ENCODE measurements around the gene CYTL1.
A peak's percentile ranks its signal among the peaks of the same experiment; 100 is the strongest.

The CYTL1 gene

GRCh38 chr4:4995103-4995907, 24.0 kb downstream of the CYTL1 start:
- in situ Hi-C loops (cut with HindIII; ENCODE audit: low sequenced_read_pairs): no loop called here
- H3K4me3 ChIP-seq (ENCODE audit: low read depth, low read length): no peak overlapping the region
- no peak for DNase-seq (ENCODE audit: low read depth)
- TF ChIP-seq CTCF (IDR thresholded peaks at IDR 0.05; ENCODE audit: low read depth, low read length, missing control alignments): peak; percentile 96

- no peak for DNase-seq (ENCODE audit: low read depth)
- no peak overlapping the region for H3K4me3 ChIP-seq (ENCODE audit: low read depth, low read length)
- in situ Hi-C loops (cut with HindIII; ENCODE audit: low sequenced_read_pairs): no loop called here
- no peak for TF ChIP-seq CTCF (IDR thresholded peaks at IDR 0.05; ENCODE audit: low read depth, low read length, missing control alignments)
These were observed 24.8 kb downstream of the CYTL1 start for GRCh38 chr4:4994312-4995097.

GRCh38 chr4:4992833-4993232, 26.4 kb downstream of the CYTL1 start:
- no peak for DNase-seq (ENCODE audit: low read depth)
- H3K4me3 ChIP-seq (ENCODE audit: low read depth, low read length): no peak overlapping the region
- TF ChIP-seq CTCF (IDR thresholded peaks at IDR 0.05; ENCODE audit: low read depth, low read length, missing control alignments): no peak
- in situ Hi-C loops (cut with HindIII; ENCODE audit: low sequenced_read_pairs): no loop called here

- TF ChIP-seq CTCF (IDR thresholded peaks at IDR 0.05; ENCODE audit: low read depth, low read length, missing control alignments): no peak
- H3K4me3 ChIP-seq (ENCODE audit: low read depth, low read length): no peak overlapping the region
- no peak for DNase-seq (ENCODE audit: low read depth)
- in situ Hi-C loops (cut with HindIII; ENCODE audit: low sequenced_read_pairs): no loop called here
These were observed 27.6 kb downstream of the CYTL1 start for GRCh38 chr4:4991541-4992099.

- no peak overlapping the region for H3K4me3 ChIP-seq (ENCODE audit: low read depth, low read length)
- no peak for TF ChIP-seq CTCF (IDR thresholded peaks at IDR 0.05; ENCODE audit: low read depth, low read length, missing control alignments)
- DNase-seq (ENCODE audit: low read depth): no peak
- in situ Hi-C loops (cut with HindIII; ENCODE audit: low sequenced_read_pairs): no loop called here
These were observed 28.3 kb downstream of the CYTL1 start for GRCh38 chr4:4990857-4991540.

GRCh38 chr4:4990329-4990728, 28.9 kb downstream of the CYTL1 start:
- TF ChIP-seq CTCF (IDR thresholded peaks at IDR 0.05; ENCODE audit: low read depth, low read length, missing control alignments): no peak
- in situ Hi-C loops (cut with HindIII; ENCODE audit: low sequenced_read_pairs): no loop called here
- H3K4me3 ChIP-seq (ENCODE audit: low read depth, low read length): no peak overlapping the region
- no peak for DNase-seq (ENCODE audit: low read depth)
